HG02642 (cell line): ENCODE results near the gene UXT.
"Not testable (repeated sequence)": the region's sequence is repeated elsewhere in the genome, so short reads cannot be mapped to it uniquely, and the experiment has no call there.

Source experiments
- ATAC-seq: cut with Tn5 transposase; IDR thresholded peaks from one replicate; pipeline ENCODE4 v1.9.1; 2021; ENCODE audit warnings: mild to moderate bottlenecking; ENCODE audit not compliant: unreplicated experiment, poor library complexity

UXT gene

GRCh38 chrX:47658684-47659420, at the start of gene UXT:
Gene UXT, minus strand, starts transcription at chrX:47659180. Its CDS starts 253 bp downstream, at chrX:47658927.
- ATAC-seq: peak; percentile 82

DNA sequence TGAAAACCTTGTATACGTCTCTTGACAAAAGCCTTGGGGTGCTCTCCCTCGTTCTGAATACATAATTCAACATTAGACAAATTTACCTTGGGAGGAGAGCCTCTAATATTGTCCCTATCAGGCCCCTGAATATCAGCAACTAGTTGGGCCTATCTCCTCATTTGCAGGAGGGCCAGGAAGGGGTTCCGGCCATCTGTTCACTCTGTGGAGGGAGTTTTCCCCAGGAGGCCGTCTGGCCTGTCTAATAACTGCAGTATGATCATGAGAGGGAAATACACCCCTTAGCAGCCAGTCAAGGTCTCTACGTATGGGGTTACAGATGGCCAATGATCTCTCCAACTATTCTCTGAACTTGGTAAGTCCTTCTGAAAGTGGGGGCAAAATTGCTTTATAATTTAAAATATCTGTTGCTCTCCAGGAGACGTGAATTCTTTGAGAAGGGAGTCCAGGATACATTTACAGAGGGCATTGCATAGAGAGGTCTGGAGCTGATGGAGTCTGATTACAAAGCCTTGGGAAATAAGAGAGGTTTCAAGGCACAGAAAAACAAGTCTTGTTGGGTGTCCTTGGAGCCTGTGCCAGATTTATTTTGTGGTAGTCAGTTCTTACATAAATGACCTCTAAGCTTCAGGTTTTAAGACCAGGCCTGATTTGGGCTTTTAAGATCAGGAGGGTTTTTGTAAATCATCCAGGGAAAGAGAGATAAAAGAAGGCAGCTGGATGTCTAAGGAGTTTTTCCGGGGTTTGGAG, 48.2 kb upstream of the UXT start:
- ATAC-seq: no peak

GRCh38 chrX:47706575-47706974, 47.6 kb upstream of the UXT start:
- no peak for ATAC-seq

DNA sequence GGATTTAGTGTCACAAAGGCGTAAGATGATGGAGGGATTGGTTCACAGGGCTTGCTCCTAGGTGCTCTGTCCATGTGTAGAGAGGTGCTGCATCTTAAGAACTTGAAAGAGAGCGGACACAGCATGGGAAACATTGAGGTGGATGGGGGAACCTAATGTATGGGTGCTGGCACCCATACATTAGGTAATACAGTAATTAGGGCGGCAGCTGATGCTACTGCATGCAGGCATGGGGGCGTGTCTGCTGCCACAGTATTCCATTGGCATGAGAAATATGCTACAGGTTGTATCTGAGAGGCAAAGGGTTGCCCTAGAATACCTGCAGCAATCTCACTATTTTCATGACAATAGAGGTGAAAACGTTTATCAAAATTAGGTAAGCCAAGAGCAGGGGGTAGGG, 45.8 kb upstream of the UXT start:
- no peak for ATAC-seq

DNA sequence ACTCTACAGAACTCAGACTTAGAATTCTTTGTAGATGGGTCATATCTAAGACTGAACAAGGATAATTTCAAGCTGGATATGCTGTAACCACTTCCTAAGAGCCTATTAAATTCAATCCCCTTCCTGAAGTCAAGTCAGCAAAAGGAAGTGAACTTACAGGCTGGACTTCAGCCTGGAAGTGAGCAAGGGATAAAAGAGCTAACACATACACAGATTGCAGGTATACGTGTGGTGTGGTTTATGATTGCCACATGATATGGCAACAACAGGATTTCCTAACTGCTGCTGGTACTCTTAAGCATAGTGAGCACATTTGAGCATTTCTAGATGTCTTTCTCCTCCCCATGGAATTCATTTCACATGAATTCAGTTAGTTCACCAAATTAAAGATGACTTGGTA, 38.2 kb upstream of the UXT start:
- no peak for ATAC-seq

DNA sequence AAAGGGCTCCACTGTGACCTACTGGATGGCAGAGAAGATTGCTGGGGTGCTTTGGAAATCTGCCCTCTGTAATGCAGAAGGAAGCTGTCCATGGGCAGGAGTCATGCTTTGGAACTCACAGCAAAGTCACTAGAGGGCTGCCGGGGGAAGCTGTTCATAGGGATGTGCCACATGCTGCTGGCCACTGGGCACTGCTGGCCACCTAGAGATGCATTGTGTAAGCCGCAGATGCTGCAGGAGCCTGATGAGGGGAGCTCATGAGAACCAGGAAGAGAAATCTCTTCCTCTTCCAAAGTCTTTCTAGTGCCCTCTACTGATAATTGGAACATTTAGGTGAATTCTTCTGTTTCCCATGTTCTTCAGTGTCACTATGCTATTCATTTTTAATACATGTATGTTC, 31.2 kb upstream of the UXT start:
- ATAC-seq: no peak

GRCh38 chrX:47687263-47687662, 28.3 kb upstream of the UXT start:
- no peak for ATAC-seq

DNA sequence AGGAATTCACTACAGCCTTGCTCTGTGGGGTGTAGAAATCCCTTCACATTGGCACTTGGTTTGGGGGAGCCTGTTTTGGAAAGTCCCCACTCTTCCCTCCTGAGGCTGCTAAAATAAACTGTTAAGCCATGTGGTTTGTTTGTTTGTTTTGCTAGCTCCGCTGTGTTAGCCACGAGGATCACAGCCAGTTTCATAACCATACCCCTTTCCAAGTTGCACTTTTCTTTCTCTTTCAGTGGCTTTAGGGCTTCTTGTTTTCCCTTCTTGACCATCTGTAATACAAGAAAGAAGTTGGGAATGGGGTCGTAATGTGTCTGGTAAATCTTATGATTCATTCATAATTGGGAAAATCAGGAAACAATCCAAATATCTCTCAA, 24.8 kb upstream of the UXT start:
- no peak for ATAC-seq

DNA sequence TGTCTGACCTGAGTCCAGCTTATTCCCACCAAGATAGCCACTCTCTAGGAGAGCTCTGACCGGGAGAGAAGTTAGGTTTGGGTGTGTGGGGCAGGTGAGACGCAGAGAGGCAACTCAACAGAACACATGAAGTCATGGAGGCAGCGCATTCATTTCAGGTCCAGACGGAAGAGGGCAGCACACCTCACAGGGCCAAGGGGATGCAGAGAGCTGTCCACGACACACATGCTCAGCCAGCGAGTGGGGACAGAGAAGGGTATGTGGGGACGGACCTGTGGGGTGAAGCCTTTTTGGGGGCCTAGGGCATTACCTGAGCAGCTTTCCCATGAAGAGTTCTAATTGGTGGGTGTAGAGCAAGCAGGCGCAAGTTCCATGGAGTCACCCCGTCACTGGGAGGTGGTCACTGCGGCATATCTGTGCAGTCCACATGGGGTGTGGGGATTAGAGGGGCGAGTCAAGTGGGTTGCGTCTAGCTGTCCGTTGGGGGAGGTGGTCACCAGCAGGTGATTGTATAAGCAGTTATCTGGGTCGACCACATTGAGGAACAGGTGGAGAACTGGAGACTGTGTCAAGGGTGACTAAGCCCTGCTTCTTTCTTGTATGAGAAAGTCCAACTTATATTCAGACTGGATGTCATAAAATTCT, 24.3 kb upstream of the UXT start:
- no peak for ATAC-seq

GRCh38 chrX:47675959-47676859, 17.2 kb upstream of the UXT start:
- not testable (repeated sequence) for ATAC-seq

- no peak for ATAC-seq
Observed at GRCh38 chrX:47674776-47675175, 15.8 kb upstream of the UXT start.

GRCh38 chrX:47665797-47666196, 6.8 kb upstream of the UXT start:
- not testable (repeated sequence) for ATAC-seq

- no peak for ATAC-seq
Observed at GRCh38 chrX:47664737-47665136, 5.8 kb upstream of the UXT start.

DNA sequence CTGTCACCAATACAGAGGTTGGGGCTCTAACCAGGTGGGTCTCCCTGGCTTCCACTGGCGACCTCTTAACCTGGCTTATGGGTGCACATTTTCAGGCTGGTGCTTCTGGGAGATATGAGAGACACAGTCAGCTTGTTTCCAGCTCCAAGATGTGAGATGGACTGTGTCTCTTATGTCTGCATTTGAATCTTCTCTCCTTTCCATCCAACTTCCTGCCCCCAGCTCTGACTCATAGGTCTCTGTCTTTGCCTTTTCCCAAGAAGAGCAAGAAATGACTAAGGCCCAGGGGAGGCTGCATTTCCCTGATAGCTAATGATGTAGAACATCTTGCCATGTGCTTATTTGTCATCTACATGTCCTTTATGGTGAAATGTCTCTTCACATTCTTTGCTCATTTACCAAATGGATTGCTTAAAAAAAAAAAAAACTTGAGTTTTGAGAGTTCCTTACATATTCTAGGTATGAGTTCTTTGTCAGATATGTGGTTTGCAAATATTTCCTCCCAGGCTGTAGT, 3.2 kb upstream of the UXT start:
- no peak for ATAC-seq

DNA sequence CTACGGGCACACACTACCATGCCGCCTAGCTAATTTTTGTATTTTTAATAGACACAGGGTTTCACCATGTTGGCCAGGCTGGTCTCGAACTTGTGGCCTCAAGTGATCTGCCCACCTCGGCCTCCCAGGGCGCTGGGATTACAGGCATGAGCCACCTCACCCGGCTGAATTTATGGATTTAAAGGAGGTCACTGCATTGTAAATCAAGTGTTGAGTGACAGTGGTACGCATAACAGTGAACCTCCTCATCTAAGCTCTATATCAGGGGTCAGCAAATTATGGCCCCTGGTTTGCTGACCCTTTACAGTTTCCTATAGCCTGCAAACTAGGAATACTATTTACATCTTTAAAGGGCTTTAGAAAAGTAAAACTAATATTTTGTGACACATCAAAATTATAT, 2.6 kb upstream of the UXT start:
- ATAC-seq: no peak

GRCh38 chrX:47659421-47659726, 394 bp upstream of the UXT start:
- no peak for ATAC-seq

- ATAC-seq: no peak
Observed at GRCh38 chrX:47658301-47658683, 688 bp downstream of the UXT start.

- ATAC-seq: no peak
Observed at GRCh38 chrX:47651043-47651905, 7.7 kb downstream of the UXT start.
